Measurements from ENCODE around the gene TSHZ2.

- TF ChIP-seq CTCF (IDR thresholded peaks at IDR 0.05 in 2 of 3, conservative IDR thresholded peaks at IDR 0.05 in 1 of 3; ENCODE audit: borderline replicate concordance in 1 of 3, insufficient read depth in 1 of 3, low read depth in 2 of 3, low read length in 2 of 3) (no peak), POLR2AphosphoS5 (IDR thresholded peaks at IDR 0.05; ENCODE audit: low read depth, low read length) (no peak), FOSL1 (IDR thresholded peaks at IDR 0.05; ENCODE audit: low read depth) (no peak), ZFX (IDR thresholded peaks at IDR 0.05) (no peak), SIN3A (IDR thresholded peaks at IDR 0.05; ENCODE audit: low read depth) (no peak), POLR2A (IDR thresholded peaks at IDR 0.05; ENCODE audit: borderline replicate concordance, extremely low read depth, insufficient read depth, insufficient read length) (no peak), EGR1 (IDR thresholded peaks at IDR 0.05; ENCODE audit: low read depth) (no peak)
Measured at GRCh38 chr20:53425481-53425880, 453.3 kb downstream of the TSHZ2 start.

Measured in HCT116 (cell line).